ENCODE results near the gene RUNDC3A.

DNA sequence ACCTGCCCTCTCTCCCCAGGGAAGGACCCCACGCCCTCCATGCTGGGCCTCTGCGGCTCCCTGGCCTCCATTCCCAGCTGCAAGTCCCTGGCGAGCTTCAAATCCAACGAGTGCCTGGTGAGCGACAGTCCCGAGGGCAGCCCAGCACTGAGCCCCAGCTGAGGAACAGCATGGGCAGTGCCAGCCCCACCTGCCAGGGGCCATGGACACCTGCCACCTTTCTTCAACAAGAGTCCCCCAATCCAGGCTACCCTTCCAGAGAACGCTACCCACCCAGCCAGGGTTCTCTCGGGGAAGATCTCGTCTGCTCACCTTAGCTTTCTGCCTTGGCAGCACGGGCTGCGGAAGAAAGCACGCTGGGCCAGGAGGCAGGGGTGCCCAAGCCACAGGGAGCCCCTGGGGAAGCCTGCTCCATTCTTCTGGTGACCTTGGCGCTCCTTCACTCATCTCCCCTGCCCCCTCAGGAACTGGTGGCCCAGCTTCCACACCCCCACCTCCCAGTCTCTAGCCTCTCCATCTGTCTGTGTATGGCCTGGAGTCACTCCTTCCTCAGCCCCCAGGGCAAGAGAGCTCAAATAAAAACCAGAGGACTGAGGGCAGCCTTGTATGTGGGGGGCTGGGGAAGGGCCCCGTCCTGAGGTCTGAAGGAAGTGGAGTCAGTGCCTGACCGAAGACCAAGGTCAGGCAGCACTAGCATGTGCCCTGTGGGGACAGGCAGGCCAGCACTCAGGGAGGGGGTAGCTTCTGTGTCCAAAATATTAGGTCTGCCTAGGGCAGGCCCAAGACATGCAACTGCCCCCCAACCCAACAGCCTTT, 9.9 kb downstream of the RUNDC3A start:
- no peak for TF ChIP-seq POLR2A (IDR thresholded peaks at IDR 0.05)
- TF ChIP-seq, protein P1, sequence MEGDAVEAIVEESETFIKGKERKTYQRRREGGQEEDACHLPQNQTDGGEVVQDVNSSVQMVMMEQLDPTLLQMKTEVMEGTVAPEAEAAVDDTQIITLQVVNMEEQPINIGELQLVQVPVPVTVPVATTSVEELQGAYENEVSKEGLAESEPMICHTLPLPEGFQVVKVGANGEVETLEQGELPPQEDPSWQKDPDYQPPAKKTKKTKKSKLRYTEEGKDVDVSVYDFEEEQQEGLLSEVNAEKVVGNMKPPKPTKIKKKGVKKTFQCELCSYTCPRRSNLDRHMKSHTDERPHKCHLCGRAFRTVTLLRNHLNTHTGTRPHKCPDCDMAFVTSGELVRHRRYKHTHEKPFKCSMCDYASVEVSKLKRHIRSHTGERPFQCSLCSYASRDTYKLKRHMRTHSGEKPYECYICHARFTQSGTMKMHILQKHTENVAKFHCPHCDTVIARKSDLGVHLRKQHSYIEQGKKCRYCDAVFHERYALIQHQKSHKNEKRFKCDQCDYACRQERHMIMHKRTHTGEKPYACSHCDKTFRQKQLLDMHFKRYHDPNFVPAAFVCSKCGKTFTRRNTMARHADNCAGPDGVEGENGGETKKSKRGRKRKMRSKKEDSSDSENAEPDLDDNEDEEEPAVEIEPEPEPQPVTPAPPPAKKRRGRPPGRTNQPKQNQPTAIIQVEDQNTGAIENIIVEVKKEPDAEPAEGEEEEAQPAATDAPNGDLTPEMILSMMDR (IDR thresholded peaks at IDR 0.05), result no peak
